HepG2 (cell line): ENCODE results near the gene CEL. TPM values are rescaled to one million over a fixed set of nuclear protein-coding genes. Genes with fewer than 3 reads are reported as not detected.

Experiments used
- ATAC-seq: fragments of 200-7000 bp; cut with Tn5 transposase; 3 replicates; pipeline ENCODE4 v1.9.1; 2020; ENCODE audit warnings: mild to moderate bottlenecking, moderate library complexity
- BruUV-seq: library from RNA; stranded (reverse); fragments of 400-500 nt; replicated peaks from 2 replicates; lab custom pipeline; 2021; lab: Mats Ljungman, UMichigan
- CTCF ChIA-PET: fragments of 300-600 bp; formaldehyde crosslinking; extraction: SDS; loops from one replicate; lab custom pipeline; 2021; ENCODE audit warnings: low total read pairs, inconsistent platforms, low intra/inter-chr PET ratio; lab: Yijun Ruan, JAX
- POLR2A ChIA-PET: fragments of 350-600 bp; sonication (Branson Sonifier 250); formaldehyde crosslinking; loops from one replicate; lab custom pipeline; 2020; ENCODE audit warnings: antibody characterized with exemption, inconsistent platforms; lab: Yijun Ruan, JAX
- DNase-seq: peaks from one replicate; pipeline ENCODE4 v3.0.0-alpha.2; 2015; ENCODE audit warnings: low spot score
- FAIRE-seq: peaks from 3 replicates; lab custom pipeline; 2011; peaks lifted over from hg19 to GRCh38; lab: Jason Lieb, UNC
- H2AFZ ChIP-seq: one replicate; pipeline ENCODE4 v1.6.1; 2011; ENCODE audit warnings: low read length, inconsistent platforms
- H3K27ac ChIP-seq: fragments of 300-600 bp; 3 replicates; pipeline ENCODE4 v1.8.0; 2011; ENCODE audit warnings: mixed run types, mild to moderate bottlenecking, mixed read lengths, low read length, inconsistent platforms; ENCODE audit not compliant: insufficient read depth; ENCODE audit errors: extremely low read length
- H3K27me3 ChIP-seq, 2 experiments: fragments of 200-600 bp in 1 of 2; 2 replicates in 1 of 2; 3 replicates in 1 of 2; pipeline versions ENCODE4 v1.6.0 to v1.8.0; 2011; ENCODE audit warnings: low read length in 2 of 2, mild to moderate bottlenecking in 2 of 2, moderate library complexity in 2 of 2, inconsistent platforms in 1 of 2; ENCODE audit not compliant: insufficient read depth in 2 of 2, control insufficient read depth in 1 of 2
- H3K36me3 ChIP-seq, 2 experiments: fragments of 200-600 bp in 1 of 2; replicated peaks in 1 of 2; 2 replicates in 1 of 2; 3 replicates in 1 of 2; pipeline versions ENCODE4 v1.5.1 to v1.8.0; 2011; ENCODE audit warnings: low read length in 2 of 2, inconsistent platforms in 1 of 2; ENCODE audit not compliant: insufficient read depth in 2 of 2, control insufficient read depth in 1 of 2
- H3K4me1 ChIP-seq: 2 replicates; pipeline ENCODE4 v1.5.1; 2012; ENCODE audit warnings: low read length, inconsistent platforms; ENCODE audit not compliant: insufficient read depth
- H3K4me2 ChIP-seq: 2 replicates; pipeline ENCODE4 v1.6.0; 2011; ENCODE audit warnings: low read depth, low read length, inconsistent platforms
- H3K4me3 ChIP-seq, 3 experiments: fragments of 200-600 bp in 1 of 3; sonication (generic), shearing (Covaris generic) in 1 of 3; replicated peaks in 1 of 3; 2 replicates each; pipeline ENCODE4 v1.5.1; 2011 to 2016; ENCODE audit warnings: low read length in 3 of 3, inconsistent platforms in 2 of 3, low read depth in 2 of 3, mild to moderate bottlenecking in 2 of 3, control low read depth in 1 of 3, mixed read lengths in 1 of 3; ENCODE audit not compliant: insufficient read depth in 1 of 3
- H3K79me2 ChIP-seq: one replicate; pipeline ENCODE4 v1.6.1; 2011; ENCODE audit warnings: low read length, inconsistent platforms; ENCODE audit not compliant: insufficient read depth
- H3K9ac ChIP-seq: 2 replicates; pipeline ENCODE4 v1.6.0; 2011; ENCODE audit warnings: mild to moderate bottlenecking, low read depth, low read length, inconsistent platforms; ENCODE audit not compliant: insufficient read depth
- H3K9me3 ChIP-seq: 2 replicates; pipeline ENCODE4 v1.5.1; 2012; ENCODE audit warnings: mild to moderate bottlenecking, low read length
- H4K20me1 ChIP-seq: 2 replicates; pipeline ENCODE4 v1.6.0; 2011; ENCODE audit warnings: inconsistent platforms, mild to moderate bottlenecking, low read length, moderate library complexity; ENCODE audit not compliant: insufficient read depth
- EED ChIP-seq: sonication (generic); formaldehyde crosslinking; IDR thresholded peaks from 2 replicates; pipeline ENCODE4 v1.5.0; 2020; ENCODE audit warnings: mild to moderate bottlenecking, missing genetic modification reagents
- GFI1 ChIP-seq: sonication (generic); formaldehyde crosslinking; IDR thresholded peaks from 2 replicates; pipeline ENCODE4 v1.5.0; 2020; ENCODE audit warnings: missing genetic modification reagents, mild to moderate bottlenecking, borderline replicate concordance
- KLF11 ChIP-seq: IDR thresholded peaks from 2 replicates; pipeline ENCODE4 v1.6.1; 2016; ENCODE audit warnings: missing compliant biosample characterization
- LCORL ChIP-seq, 2 experiments: fragments of 450-650 bp in 1 of 2; sonication (generic) in 1 of 2; formaldehyde crosslinking in 1 of 2; IDR thresholded peaks; 2 replicates each; pipeline versions ENCODE4 v1.5.0 to v1.6.1; 2017 to 2020; ENCODE audit warnings: antibody characterized with exemption in 1 of 2, missing genetic modification reagents in 1 of 2
- RFX5 ChIP-seq: IDR thresholded peaks from 2 replicates; pipeline ENCODE4 v1.6.1; 2011; ENCODE audit warnings: low read depth, low read length, improper control_type of control experiment
- RNF2 ChIP-seq: fragments of 450-650 bp; conservative IDR thresholded peaks from 2 replicates; pipeline ENCODE4 v1.6.1; 2016; ENCODE audit warnings: low read depth
- SNRNP70 ChIP-seq: fragments of 200-400 bp; formaldehyde crosslinking; IDR thresholded peaks from 2 replicates; pipeline ENCODE4 v1.6.1; 2017; ENCODE audit warnings: mild to moderate bottlenecking, low read depth, low read length, moderate library complexity
- TCF7 ChIP-seq: sonication (generic); IDR thresholded peaks from 2 replicates; pipeline ENCODE4 v1.6.1; 2016; ENCODE audit warnings: antibody characterized with exemption, low read depth
- ZNF17 ChIP-seq: sonication (generic); formaldehyde crosslinking; IDR thresholded peaks from 2 replicates; pipeline ENCODE4 v1.5.0; 2020; ENCODE audit warnings: mild to moderate bottlenecking, missing genetic modification reagents
- ZNF777 ChIP-seq: sonication (generic); formaldehyde crosslinking; IDR thresholded peaks from 2 replicates; pipeline ENCODE4 v1.4.0; 2020; ENCODE audit warnings: missing genetic modification reagents
- WGBS: methylation state at CpG from one replicate; pipeline ENCODE4 v1.1.6; 2017; ENCODE audit warnings: low lambda C conversion rate; 5-methylcytosine and 5-hydroxymethylcytosine counted together
- in situ Hi-C: cut with HindIII; loops from 2 replicates; pipeline ENCODE4 v1.10.0; 2017; ENCODE audit warnings: low pct_unique_long_range_greater_than_20kb; ENCODE audit not compliant: extremely low pct_ligation_motif_present
- intact Hi-C: fragments of 100-400 bp; cut with micrococcal nuclease; formaldehyde crosslinking; loops from one replicate; pipeline ENCODE4 v1.10.0; 2022; ENCODE audit not compliant: unreplicated experiment
- polyA plus RNA-seq, 8 experiments: library from polyadenylated mRNA; depleted of rRNA in 3 of 8; stranded (reverse) in 7 of 8; unstranded in 1 of 8; fragments of >200 nt; fragmentation: Illumina TruSeq in 4 of 8; extraction: Trizol in 4 of 8; gene quantifications; 2 replicates each; pipeline versions ENCODE4 v1.2.1 to v1.2.3, GENCODE V29; 2011 to 2016; ENCODE audit warnings: low read depth in 4 of 8, missing spikeins in 1 of 8, mixed read lengths in 1 of 8; ENCODE audit not compliant: insufficient read depth in 1 of 8
- total RNA-seq, 5 experiments: library from RNA; depleted of rRNA; stranded (reverse); fragments of >200 nt; fragmentation: Illumina TruSeq; extraction: Trizol; gene quantifications; 2 replicates each; pipeline ENCODE4 v1.2.3, GENCODE V29; 2016; ENCODE audit warnings: low read depth in 1 of 5
- TF ChIP-seq, protein P1 (sequence below): sonication (generic); formaldehyde crosslinking; IDR thresholded peaks from 2 replicates; pipeline ENCODE4 v1.9.0; 2021; ENCODE audit warnings: missing genetic modification reagents, borderline replicate concordance
- TF ChIP-seq, protein P2 (sequence below): sonication (generic); formaldehyde crosslinking; IDR thresholded peaks from 2 replicates; pipeline ENCODE4 v1.5.1; 2020; ENCODE audit warnings: missing genetic modification reagents, mild to moderate bottlenecking, borderline replicate concordance
- TF ChIP-seq, protein P3 (sequence below): IDR thresholded peaks from 2 replicates; pipeline ENCODE4 v1.6.1; 2016; ENCODE audit warnings: mild to moderate bottlenecking
- TF ChIP-seq, protein P4 (sequence below): IDR thresholded peaks from 2 replicates; pipeline ENCODE4 v1.6.1; 2016; ENCODE audit warnings: low read depth
- TF ChIP-seq, protein P5 (sequence below): sonication (generic); formaldehyde crosslinking; IDR thresholded peaks from 2 replicates; pipeline ENCODE4 v1.5.0; 2020; ENCODE audit warnings: mild to moderate bottlenecking, missing genetic modification reagents

The CEL gene
- total and polyA plus RNA-seq, 2 of the 13 experiments (the other 11 are each of a cell fraction or from before 2014, with no cell fraction given) = 0.63 to 1.5 TPM

DNA sequence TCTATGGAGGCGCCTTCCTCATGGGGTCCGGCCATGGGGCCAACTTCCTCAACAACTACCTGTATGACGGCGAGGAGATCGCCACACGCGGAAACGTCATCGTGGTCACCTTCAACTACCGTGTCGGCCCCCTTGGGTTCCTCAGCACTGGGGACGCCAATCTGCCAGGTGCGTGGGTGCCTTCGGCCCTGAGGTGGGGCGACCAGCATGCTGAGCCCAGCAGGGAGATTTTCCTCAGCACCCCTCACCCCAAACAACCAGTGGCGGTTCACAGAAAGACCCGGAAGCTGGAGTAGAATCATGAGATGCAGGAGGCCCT lies 3.2 kb downstream of the CEL start:
- Histone ChIP-seq H2AFZ (no peak overlapping the region), H3K4me1 (peaks cover 20% of the 10 kb centered on the region), H3K27ac (no peak overlapping the region), H3K4me2 (no peak overlapping the region), H3K79me2 (no peaks in the 10 kb centered on the region), H3K9ac (no peak overlapping the region), H3K36me3 (peaks cover 0 to 1% of the 10 kb centered on the region in 2 experiments; a peak in 1 of 5 replicates), H3K27me3 (no peaks in the 10 kb centered on the region), H3K9me3 (no peaks in the 10 kb centered on the region), H3K4me3 (no peak overlapping the region), H4K20me1 (no peaks in the 10 kb centered on the region)
- DNase-seq = no peak
- no TSS peak for BruUV-seq
- WGBS = 92% methylated on average over 15 of the region's 17 CpGs
- in situ Hi-C loops = no loop called here
- no peak for FAIRE-seq
- POLR2A ChIA-PET = no interaction called here
- CTCF ChIA-PET = no interaction called here
- intact Hi-C loops = no loop called here
- no peak for ATAC-seq
- TF ChIP-seq EED (CRISPR knock-in tag) (no peak), GFI1 (CRISPR knock-in tag) (no peak), ZNF777 (CRISPR knock-in tag) (no peak), TCF7 (no peak), KLF11 (CRISPR knock-in tag) (no peak), RFX5 (no peak), ZNF17 (no peak), SNRNP70 (no peak), RNF2 (no peak), LCORL (IDR thresholded peaks at IDR 0.05) (no peak), LCORL (CRISPR knock-in tag; IDR thresholded peaks at IDR 0.05) (no peak)
- TF ChIP-seq, protein P1, sequence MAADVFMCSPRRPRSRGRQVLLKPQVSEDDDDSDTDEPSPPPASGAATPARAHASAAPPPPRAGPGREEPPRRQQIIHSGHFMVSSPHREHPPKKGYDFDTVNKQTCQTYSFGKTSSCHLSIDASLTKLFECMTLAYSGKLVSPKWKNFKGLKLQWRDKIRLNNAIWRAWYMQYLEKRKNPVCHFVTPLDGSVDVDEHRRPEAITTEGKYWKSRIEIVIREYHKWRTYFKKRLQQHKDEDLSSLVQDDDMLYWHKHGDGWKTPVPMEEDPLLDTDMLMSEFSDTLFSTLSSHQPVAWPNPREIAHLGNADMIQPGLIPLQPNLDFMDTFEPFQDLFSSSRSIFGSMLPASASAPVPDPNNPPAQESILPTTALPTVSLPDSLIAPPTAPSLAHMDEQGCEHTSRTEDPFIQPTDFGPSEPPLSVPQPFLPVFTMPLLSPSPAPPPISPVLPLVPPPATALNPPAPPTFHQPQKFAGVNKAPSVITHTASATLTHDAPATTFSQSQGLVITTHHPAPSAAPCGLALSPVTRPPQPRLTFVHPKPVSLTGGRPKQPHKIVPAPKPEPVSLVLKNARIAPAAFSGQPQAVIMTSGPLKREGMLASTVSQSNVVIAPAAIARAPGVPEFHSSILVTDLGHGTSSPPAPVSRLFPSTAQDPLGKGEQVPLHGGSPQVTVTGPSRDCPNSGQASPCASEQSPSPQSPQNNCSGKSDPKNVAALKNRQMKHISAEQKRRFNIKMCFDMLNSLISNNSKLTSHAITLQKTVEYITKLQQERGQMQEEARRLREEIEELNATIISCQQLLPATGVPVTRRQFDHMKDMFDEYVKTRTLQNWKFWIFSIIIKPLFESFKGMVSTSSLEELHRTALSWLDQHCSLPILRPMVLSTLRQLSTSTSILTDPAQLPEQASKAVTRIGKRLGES (CRISPR knock-in tag) = no peak
- TF ChIP-seq, protein P2, sequence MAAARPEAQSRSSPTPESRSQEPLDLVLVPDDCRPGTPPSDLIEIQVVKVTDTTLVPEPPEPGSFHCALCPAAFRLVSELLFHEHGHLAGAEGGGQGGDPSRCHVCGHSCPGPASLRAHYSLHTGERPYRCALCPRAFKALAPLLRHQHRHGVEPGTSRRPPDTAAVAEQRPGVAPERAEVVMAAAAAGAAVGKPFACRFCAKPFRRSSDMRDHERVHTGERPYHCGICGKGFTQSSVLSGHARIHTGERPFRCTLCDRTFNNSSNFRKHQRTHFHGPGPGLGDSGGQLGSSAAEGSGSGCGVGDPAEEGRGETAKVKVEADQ (CRISPR knock-in tag) = no peak
- TF ChIP-seq, protein P3, sequence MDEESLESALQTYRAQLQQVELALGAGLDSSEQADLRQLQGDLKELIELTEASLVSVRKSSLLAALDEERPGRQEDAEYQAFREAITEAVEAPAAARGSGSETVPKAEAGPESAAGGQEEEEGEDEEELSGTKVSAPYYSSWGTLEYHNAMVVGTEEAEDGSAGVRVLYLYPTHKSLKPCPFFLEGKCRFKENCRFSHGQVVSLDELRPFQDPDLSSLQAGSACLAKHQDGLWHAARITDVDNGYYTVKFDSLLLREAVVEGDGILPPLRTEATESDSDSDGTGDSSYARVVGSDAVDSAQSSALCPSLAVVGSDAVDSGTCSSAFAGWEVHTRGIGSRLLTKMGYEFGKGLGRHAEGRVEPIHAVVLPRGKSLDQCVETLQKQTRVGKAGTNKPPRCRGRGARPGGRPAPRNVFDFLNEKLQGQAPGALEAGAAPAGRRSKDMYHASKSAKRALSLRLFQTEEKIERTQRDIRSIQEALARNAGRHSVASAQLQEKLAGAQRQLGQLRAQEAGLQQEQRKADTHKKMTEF = no peak
- TF ChIP-seq, protein P4, sequence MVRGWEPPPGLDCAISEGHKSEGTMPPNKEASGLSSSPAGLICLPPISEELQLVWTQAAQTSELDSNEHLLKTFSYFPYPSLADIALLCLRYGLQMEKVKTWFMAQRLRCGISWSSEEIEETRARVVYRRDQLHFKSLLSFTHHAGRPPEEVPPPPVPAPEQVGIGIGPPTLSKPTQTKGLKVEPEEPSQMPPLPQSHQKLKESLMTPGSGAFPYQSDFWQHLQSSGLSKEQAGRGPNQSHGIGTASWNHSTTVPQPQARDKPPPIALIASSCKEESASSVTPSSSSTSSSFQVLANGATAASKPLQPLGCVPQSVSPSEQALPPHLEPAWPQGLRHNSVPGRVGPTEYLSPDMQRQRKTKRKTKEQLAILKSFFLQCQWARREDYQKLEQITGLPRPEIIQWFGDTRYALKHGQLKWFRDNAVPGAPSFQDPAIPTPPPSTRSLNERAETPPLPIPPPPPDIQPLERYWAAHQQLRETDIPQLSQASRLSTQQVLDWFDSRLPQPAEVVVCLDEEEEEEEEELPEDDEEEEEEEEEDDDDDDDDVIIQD = no peak
- TF ChIP-seq, protein P5, sequence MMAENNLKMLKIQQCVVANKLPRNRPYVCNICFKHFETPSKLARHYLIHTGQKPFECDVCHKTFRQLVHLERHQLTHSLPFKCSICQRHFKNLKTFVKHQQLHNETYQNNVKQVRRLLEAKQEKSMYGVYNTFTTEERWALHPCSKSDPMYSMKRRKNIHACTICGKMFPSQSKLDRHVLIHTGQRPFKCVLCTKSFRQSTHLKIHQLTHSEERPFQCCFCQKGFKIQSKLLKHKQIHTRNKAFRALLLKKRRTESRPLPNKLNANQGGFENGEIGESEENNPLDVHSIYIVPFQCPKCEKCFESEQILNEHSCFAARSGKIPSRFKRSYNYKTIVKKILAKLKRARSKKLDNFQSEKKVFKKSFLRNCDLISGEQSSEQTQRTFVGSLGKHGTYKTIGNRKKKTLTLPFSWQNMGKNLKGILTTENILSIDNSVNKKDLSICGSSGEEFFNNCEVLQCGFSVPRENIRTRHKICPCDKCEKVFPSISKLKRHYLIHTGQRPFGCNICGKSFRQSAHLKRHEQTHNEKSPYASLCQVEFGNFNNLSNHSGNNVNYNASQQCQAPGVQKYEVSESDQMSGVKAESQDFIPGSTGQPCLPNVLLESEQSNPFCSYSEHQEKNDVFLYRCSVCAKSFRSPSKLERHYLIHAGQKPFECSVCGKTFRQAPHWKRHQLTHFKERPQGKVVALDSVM = no peak
